ENCODE results near the gene CAMTA1.

CAMTA1 gene

GRCh38 chr1:7427605-7428300, 642.5 kb downstream of the CAMTA1 start:
- no peak for DNase-seq

- DNase-seq: no peak
These were observed 644.0 kb downstream of the CAMTA1 start for GRCh38 chr1:7429290-7429689.

- DNase-seq: no peak
These were observed 644.9 kb downstream of the CAMTA1 start for GRCh38 chr1:7430047-7430608.

- no peak for DNase-seq
These were observed 645.4 kb downstream of the CAMTA1 start for GRCh38 chr1:7430691-7431090.

GRCh38 chr1:7432102-7432899, 647.0 kb downstream of the CAMTA1 start:
- no peak for DNase-seq

GRCh38 chr1:7432900-7433380, 647.7 kb downstream of the CAMTA1 start:
- no peak for DNase-seq

GRCh38 chr1:7434566-7434965, 649.3 kb downstream of the CAMTA1 start:
- no peak for DNase-seq

- DNase-seq: no peak
These were observed 650.2 kb downstream of the CAMTA1 start for GRCh38 chr1:7435276-7436055.

GRCh38 chr1:7436056-7437005, 651.1 kb downstream of the CAMTA1 start:
- no peak for DNase-seq

- no peak for DNase-seq
These were observed 651.8 kb downstream of the CAMTA1 start for GRCh38 chr1:7437036-7437435.

- DNase-seq: no peak
These were observed 652.5 kb downstream of the CAMTA1 start for GRCh38 chr1:7437608-7438395.

GRCh38 chr1:7438396-7438785, 653.1 kb downstream of the CAMTA1 start:
- no peak for DNase-seq

GRCh38 chr1:7438921-7439655, 653.8 kb downstream of the CAMTA1 start:
- DNase-seq: no peak

- no peak for DNase-seq
These were observed 654.9 kb downstream of the CAMTA1 start for GRCh38 chr1:7440154-7440553.

- no peak for DNase-seq
These were observed 656.0 kb downstream of the CAMTA1 start for GRCh38 chr1:7441143-7441841.

- DNase-seq: no peak
These were observed 656.8 kb downstream of the CAMTA1 start for GRCh38 chr1:7442036-7442435.

GRCh38 chr1:7442918-7443317, 657.7 kb downstream of the CAMTA1 start:
- DNase-seq: no peak

GRCh38 chr1:7444363-7444762, 659.1 kb downstream of the CAMTA1 start:
- DNase-seq: no peak

GRCh38 chr1:7447093-7447492, 661.8 kb downstream of the CAMTA1 start:
- no peak for DNase-seq

- DNase-seq: no peak
These were observed 662.5 kb downstream of the CAMTA1 start for GRCh38 chr1:7447736-7448135.

All from activated naive CD4-positive, alpha-beta T cell (primary cell).